Stimulated activated CD4-positive, alpha-beta T cell treated with anti-CD3 and anti-CD28 coated beads, Interleukin-1b, Interleukin-23, amount 100 ng/mL, for 48 hours (primary cell): Measurements from ENCODE around the gene CIAO2A.
"Not testable (repeated sequence)": the region's sequence is repeated elsewhere in the genome, so short reads cannot be mapped to it uniquely, and the experiment has no call there.

Experiments used
- DNase-seq: peaks from one replicate; pipeline ENCODE4 v3.0.0-alpha.2; 2020

CIAO2A gene, protein sequence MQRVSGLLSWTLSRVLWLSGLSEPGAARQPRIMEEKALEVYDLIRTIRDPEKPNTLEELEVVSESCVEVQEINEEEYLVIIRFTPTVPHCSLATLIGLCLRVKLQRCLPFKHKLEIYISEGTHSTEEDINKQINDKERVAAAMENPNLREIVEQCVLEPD

DNA sequence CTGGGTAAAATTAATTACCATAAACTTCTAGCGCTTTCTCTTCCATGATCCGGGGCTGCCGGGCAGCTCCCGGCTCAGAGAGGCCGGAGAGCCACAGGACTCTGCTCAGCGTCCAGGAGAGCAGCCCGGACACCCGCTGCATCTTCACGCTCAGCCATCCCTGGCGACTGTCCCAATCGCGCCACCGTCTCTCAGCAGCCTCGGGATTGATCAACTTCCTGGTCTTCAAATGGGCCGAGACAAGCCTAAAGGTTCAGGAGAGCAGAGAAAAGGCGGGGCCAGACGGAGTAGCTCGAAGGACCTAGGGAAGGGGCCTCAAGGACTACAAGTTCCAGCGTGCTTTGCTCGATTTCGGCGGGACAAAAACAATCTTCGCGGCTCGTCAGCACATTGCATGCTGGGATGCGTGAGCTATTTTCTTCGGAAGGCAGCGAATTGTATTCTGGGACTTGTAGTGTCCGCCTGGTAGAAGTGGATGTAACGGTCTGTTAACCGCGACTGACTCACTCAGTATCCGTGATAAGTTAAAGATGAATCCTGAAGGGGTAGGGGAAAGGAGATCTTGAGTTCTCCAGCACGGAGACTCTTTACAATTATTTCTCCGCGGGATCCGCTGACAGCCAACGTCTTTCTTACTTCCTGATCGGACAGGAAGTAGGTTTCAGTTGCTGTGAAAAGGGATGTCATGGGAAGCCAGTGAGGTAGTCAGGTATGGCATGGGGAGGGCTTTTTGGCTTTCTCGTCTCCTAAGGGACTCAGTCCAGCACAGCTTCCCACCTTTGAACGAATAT, at the start of gene CIAO2A:
TSS of gene CIAO2A (minus strand) at position 212 of the 791 bp plus-strand sequence. CDS start at position 142, 70 bp downstream.
- peak; percentile 97 for DNase-seq

DNA sequence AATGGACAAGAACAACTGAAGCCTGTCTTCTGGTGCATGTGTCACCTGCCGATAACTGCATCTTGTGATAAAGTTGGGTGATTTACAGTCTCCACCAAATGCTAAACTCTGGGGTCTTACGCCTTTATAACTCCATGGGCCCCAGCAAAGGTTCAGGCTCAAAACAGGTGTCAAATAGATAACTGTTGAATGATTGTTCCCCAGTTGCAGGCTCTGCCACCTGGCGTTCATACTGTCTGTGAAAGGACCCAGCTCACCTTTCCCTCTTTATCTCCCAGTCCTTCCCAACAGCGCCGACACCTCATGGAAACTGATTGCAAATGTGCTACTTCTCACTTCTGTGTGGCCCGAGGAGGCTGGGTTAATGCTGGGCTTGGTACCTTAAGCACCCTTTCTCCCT, 49.6 kb upstream of the CIAO2A start:
- no peak for DNase-seq

DNA sequence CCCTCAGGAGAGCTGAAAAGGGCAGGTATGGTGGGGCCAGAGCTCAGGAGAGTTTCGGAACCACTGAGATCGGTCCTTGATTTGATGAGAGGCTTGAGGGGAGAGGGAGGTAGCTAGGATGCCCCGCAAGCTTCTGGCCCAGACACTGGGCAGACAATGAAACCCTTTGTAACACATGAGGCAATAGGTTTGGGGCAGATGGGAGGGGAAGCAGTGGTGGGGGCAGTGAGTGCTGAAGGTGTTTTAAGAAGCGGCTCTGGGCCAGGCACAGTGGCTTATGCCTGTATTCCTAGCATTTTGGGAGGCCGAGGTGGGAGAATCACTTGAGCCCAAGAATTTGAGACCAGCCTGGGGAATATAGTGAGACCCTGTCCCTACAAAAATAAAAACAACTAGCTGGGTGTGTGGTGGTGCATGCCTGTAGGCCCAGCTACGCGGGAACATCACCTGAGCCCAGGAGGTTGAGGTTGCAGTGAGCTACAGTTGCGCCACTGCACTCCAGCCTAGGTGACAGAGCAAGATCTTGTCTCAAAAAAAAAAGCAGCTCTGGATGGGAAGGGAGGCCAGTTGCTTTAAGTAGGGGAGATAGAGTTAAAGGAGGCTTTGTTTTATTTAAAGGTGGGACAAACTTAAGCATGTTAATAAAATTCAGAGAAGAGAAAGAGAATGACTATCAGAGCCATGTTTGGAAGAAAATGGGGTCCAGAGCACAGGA, 48.3 kb upstream of the CIAO2A start:
- no peak for DNase-seq

DNA sequence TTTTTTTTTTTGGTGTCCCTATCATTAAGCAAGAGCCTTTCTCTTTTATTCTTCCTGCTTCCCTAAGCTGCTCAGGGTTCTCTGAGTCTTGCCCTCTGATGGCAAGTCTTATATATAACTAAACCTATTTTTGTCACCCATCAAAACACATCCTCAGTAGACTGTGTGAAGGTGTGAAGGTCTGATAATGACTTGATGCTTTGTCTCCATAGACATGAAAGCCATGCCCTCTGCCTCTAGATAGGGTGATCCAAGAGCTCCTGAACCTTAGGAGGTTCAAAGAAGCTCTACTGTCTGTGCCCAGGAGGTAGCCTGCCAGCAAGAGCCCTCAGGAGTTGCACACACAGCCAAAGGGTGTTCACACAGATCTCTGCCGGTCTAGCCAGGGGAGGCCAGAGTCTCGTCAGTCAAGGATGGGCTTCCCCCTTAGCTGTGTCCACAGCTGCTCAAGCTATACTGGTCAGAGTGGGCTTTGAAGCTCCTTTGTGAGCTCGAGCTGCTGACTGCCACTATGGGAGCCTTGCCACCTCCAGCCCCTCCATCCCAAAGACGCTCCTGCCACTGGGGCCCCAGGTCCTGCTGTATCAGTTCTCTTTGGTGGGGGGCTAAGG, 44.8 kb upstream of the CIAO2A start:
- no peak for DNase-seq

DNA sequence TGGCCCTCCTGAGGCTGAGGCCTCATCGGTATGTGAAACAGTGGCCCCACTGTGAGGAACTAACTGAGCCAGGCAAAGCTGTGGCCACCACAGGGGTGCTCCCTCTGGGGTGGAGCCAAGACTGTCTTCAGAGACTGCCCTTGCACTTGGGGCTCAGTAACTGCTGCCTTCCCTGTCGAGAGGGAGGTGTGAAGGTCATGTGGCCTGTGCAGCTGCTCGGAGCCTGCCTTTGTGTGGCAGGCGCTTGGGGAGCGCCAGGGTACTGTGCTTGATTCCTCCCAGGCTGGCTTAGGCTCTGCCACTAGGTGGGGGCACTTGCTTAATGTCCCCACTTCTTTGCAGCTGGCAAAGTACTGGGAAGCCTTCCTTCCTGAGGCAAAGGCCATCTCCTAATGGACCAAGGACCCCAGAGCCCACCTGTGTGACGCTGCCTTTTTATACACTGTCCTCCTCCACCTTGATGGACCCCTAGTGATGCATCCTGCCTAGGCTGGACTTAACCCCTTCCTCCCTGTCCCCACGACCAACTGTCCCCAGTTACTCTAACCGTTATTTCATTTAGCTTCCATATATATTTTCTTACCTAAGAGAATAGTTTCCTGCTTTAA, 43.7 kb upstream of the CIAO2A start:
- no peak for DNase-seq

DNA sequence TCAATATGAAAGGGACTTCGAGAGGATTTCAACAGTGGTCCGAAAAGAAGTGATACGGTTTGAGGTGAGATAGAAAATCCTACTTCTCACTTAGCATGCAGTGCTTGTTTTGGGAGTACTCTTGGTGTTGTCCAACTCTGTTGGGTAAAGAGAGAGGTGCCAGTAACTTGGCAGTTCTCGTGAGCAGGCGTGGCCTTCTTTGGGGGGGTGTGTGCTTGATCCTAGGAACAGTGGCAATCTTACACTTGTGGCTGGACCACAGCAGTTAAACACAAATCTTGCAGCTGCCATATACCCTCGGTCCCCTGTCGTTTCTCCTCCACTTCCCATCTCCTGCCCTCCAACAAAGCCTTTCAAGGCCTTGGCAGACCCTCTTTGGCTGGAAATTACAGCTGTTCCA, 42.7 kb upstream of the CIAO2A start:
- no peak for DNase-seq

DNA sequence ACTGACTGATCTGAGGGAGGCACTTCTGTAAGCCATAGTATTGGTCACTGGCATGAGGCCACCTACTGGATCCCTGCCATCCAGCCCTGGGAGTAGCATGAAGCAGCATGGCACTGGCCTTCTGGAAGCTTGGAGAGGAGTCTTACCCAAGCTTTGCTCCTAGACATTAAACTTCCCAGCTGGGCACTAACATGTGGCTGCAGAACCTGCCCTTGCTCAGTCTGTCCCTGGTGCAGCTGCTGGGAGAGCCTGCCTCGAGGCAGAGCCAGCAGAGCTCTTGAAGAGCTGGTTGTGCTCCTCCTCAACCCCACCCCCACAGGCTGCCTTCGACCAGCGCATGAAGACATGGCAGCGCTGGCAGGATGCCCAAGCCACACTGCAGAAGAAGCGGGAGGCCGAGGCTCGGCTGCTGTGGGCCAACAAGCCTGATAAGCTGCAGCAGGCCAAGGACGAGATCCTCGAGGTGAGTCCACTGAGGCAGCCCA, 40.7 kb upstream of the CIAO2A start:
- no peak for DNase-seq

DNA sequence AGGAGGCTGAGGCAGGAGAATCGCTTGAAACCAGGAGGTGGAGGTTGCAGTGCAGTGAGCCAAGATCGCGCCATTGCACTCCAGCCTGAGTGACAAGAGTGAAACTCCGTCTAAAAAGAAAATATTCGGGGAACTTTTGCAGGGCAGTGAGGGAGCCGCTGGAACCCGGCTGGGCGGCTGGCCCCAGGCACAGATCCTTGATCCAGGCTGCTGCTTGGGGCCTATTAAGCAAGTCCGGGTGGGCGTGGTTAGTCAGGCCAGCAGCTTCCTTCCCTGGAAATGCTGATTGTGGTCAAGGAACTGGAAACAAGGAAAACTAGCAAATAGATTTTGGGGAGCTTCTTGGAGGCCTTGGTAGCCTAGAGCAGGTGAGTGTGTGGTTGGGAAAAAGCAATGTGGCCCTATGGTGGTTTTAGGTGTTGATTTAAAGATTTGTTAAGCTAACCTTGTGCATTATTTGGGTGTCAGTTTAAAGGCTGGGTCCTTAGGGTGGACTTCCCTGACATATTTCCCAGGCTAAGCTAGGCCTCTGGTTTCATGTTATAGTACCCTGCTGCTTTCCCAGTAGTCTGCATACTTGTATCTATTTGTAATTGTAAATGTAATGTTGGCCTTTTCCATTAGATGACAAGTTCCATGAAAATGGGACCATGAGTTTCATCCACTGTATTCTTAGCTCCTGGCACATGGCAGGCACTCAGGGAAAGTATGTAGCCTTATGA, 40.1 kb upstream of the CIAO2A start:
- DNase-seq: no peak

DNA sequence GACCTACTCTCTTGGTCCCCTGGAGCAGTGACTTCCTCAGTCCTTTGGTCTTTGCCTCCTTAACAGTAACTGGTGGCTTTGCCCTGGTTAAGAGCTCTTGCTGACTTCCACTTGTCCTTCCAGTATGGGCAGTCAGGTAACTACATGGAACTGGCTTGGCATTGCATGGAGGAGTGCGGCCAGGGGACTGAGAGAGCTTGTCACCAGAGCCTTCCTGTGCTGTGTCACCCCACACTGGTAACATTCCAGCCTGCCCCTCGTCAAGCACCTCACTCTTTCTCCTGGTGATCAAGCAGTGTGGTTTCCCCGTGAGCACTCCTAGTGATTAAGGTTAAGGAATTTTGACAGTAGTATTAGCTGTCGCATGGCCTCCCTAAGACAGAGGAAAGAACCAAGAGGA, 38.6 kb upstream of the CIAO2A start:
- no peak for DNase-seq

DNA sequence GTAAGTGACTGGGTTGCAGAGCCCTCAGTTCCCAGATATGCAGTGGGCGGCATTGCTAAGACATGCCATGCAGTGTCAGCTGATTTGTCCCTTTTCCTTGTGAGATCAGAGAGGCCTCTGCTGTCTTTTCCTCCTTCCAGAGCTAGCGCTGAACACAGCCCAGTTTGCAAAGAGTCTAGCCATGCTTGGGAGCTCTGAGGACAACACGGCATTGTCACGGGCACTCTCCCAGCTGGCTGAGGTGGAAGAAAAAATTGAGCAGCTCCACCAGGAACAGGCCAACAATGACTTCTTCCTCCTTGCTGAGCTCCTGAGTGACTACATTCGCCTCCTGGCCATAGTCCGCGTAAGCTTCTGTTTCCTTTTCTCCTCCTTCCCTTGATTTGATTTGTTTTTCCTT, 37.9 kb upstream of the CIAO2A start:
- no peak for DNase-seq

DNA sequence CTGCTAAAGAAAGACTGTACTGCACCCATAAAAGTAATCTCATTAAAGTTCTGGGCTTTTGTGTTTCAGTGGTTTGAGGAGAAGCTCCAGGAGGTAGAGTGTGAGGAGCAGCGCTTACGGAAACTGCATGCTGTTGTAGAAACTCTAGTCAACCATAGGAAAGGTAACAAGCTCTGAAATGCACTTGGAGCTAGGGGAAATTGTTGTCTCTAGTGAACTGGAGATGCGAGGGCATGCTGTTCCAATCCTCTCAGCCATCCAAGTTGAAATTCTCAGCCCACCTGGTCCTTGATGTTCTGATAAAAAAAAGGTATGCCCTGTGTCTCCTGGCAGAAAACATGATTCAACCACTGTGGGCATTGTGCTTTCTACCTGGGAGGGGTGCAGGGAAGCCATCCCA, 36.5 kb upstream of the CIAO2A start:
- no peak for DNase-seq

DNA sequence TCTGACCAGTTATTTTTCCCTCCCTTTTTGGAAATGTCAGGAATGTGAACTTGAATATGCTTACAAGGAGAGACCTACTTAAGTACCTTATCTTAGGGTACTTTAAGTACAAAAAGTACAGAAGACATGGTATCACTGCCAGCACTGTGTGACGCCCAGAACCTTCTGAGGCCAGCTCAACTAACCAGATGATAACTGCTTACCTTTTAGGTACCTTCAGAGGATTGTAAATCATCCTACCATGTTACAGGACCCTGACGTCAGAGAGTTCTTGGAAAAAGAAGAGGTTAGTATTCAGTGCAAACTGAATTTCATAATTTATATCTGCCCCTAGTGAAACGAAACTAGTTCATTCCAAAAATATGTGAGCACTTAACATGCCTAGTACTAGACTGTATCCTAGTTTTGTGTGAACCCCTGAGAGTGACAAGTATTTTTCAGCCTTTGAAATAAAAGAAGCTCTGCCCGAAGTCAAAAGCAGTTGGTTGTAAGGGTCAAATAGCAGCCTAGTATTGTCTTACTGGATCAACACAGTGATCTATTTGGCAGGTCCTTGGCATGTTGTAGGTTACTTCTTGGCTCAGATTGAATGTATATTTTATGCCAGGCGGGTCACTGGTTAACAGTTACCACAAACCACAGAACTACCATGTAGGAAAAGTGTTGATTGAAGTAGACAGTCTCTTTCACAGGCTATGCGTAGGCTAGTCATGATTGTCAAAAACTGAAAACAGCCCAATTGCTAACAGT, 34.1 kb upstream of the CIAO2A start:
- DNase-seq: no peak

DNA sequence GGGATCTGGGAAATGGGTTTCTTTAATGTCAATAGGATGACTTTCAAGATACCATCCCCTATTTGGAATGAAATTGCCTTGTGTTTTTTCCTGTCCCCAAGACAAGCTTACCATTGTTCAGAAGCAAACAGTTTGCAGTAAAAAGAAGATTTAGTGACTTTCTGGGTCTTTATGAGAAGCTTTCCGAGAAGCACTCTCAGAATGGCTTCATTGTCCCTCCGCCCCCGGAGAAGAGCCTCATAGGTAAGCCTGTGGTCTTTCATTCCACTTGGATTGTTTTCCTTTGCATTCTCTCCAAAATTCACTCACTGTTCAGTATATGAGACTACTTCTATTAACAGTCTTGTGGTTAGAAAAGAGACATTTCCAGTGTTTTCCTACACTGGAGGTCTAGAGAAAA, 32.3 kb upstream of the CIAO2A start:
- no peak for DNase-seq

DNA sequence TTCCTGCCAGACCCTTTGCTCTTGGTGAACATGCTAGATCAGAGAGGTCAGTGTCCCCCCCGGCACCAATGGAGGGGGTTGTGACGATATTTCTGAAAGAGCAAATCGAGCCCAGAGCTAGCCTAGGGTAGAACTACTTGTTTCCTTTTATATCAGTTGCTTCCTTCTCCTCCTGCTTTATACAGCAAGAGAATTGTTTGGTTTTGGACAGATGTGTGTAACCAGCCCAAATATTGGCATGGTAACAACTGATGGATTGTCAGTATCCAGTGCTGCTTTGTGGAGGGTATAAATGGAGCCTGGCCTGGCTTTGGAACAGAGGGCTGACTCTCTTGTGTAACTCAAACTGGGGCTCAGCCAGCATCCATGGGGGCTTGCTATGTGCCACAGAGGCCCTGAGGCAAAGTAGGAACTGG, 29.3 kb upstream of the CIAO2A start:
- no peak for DNase-seq

DNA sequence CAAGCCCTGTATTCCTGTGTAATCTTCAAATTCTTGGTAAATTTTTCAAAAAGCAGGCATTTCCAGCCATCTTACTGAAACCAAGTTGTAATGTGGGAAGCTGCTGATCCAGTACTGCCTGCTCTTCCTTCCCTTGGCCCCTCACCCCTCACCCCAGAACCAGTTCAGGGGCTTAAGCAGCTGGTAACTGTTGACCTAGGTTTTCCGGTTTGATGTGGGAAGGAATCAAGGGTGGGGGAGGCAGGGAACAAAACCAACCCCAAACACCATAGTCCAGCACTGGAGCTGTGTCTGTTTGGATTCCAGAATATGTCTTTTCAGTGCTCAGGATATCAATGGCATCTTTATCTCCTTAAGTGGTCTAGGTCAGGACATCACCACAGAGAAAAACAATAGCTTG, 28.8 kb upstream of the CIAO2A start:
- no peak for DNase-seq

DNA sequence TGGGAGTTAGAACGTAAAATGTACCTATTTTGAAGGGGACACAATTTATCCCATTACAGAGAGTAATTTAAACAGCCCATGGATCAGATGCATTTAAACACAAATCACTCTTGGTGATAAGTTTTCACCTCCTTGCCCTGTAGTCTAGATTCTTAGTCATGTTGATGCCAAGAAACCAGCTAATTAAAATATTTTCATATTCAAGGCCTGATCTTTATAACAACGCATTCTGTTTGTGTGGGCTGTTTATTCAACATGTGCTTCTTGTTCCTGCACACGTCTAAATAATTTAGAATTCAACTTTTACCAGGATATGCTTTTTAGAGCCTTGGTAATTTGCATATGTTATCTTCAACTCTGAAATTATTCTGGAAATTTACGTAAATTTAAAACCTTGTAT, 28.0 kb upstream of the CIAO2A start:
- DNase-seq: no peak

DNA sequence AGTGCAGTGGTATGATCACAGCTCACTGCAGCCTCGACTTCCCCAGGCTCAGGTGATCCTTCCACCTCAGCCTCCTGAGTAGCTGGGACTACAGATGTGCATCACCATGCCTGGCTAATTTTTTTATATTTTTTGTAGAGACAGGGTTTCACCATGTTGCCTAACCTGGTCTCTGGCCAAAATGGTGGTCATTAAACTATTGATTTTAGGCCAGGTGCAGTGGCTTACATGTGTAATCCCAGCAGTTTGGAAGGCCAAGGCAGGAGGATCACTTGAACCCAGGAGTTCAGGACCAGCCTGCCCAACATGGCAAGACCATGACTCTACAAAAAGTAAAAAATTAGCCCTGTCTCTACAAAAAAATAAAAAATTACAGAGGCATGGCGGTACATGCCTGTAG, 26.7 kb upstream of the CIAO2A start:
- DNase-seq: not testable (repeated sequence)

DNA sequence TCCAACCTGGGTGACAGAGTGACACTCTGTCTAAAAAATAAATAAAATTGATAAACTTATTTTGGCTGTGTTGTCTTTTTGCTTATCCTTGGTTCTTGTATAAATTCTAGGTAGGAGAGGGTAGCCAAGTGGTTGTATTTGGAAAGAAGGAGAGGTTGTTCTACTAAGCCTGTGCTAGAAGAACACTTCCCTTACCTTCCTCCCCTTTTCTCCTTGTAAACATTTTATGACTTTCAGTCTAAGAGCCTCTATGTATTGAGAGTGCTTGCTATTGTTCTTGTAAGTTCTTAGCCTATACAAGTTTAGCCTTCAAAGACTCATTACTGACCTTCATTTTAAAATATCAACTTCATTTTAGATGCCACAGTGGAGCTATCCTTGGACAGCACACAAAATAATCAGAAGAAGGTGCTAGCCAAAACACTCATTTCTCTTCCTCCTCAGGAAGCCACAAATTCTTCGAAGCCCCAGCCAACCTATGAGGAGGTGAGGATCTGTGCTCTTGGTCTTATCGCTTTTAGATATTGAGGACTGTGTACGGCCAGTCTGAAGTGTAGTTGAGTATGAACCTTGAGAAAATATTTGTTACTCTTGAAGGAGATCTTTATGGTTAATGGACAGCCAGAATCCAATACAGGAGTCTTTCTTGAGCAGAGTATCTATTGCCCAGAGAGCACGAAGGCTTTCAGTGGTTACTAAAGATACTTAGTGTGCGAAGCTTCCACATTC, 24.3 kb upstream of the CIAO2A start:
- no peak for DNase-seq

DNA sequence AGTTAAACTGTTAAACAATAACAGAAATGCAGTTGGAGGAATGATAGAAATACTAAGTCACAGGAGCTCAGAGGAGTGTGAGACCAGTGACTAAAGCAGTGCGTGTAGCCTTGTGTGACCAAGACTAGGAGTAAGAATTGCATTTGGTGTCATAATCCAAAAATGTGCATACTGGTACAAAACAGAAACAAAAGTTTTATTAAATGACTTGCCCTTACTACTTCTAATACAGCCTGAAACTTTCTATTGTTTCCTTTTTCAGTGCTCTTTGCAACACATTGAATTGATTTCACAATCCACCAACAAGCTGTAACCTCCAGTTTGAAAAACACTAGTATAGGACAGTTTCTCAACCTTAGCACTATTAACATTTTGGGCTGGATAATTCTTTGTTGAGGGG, 19.3 kb upstream of the CIAO2A start:
- no peak for DNase-seq

DNA sequence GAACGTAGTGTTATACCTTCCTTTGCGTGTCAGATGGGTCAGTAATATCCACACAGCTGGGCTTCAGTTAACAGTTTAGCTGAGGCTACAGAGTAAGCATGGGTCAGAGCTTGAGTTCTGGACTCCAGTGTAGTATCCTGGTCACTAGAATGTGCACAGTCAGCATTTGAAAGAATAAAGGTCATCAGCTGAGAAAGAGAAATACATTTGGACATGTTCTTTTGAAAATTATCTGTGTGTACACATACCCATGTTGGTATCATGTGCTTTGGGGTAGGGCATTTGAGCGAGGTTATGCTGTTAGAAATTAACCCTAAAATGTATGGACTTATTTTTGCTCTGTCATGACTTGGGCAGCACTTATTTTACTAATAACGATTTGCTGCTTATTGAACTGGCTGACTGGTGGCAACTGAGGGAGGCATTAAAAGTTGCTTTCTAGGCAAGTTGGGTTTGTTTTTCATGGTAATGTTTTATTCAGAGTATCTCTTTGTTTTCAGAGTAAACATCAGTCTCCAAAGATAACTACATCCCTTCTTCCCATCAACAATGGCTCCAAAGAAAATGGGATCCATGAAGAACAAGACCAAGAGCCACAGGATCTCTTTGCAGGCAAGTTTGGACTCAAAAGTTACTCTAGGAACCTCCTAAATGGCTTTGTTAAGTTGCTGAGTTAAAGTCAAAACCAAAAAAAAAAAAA, 18.6 kb upstream of the CIAO2A start:
- no peak for DNase-seq
